ENCODE data around the gene MCTP1.

DNA sequence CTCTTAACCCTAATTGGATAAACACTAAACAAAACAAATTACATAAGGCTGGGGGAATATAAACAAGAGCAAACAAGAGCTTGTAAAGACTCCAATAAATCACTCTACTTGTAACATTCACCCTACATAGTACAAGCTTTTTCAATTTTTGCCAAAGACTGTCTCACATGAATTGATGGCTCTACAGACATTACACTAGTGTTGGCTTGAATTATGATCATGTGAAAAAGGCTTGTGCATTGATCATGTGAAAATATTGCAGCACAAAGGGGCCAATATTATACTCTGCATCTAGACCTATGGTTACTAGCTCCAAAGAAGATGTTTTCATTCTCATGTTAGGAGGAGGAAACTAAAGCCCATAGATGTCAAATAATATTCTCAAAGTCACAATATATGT lies 212.6 kb downstream of the MCTP1 start:
- TF ChIP-seq, protein P1, sequence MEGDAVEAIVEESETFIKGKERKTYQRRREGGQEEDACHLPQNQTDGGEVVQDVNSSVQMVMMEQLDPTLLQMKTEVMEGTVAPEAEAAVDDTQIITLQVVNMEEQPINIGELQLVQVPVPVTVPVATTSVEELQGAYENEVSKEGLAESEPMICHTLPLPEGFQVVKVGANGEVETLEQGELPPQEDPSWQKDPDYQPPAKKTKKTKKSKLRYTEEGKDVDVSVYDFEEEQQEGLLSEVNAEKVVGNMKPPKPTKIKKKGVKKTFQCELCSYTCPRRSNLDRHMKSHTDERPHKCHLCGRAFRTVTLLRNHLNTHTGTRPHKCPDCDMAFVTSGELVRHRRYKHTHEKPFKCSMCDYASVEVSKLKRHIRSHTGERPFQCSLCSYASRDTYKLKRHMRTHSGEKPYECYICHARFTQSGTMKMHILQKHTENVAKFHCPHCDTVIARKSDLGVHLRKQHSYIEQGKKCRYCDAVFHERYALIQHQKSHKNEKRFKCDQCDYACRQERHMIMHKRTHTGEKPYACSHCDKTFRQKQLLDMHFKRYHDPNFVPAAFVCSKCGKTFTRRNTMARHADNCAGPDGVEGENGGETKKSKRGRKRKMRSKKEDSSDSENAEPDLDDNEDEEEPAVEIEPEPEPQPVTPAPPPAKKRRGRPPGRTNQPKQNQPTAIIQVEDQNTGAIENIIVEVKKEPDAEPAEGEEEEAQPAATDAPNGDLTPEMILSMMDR (IDR thresholded peaks at IDR 0.05), result no peak
- TF ChIP-seq POLR2A (IDR thresholded peaks at IDR 0.05) (no peak), POLR2AphosphoS5 (IDR thresholded peaks at IDR 0.05) (no peak)
